Panc1 (cell line): ENCODE results near the gene DDX46. TPM values are rescaled to one million over a fixed set of nuclear protein-coding genes. Genes with fewer than 3 reads are reported as not detected.
"Not testable (repeated sequence)": the region's sequence is repeated elsewhere in the genome, so short reads cannot be mapped to it uniquely, and the experiment has no call there.

Experiments
- ATAC-seq: fragments of 200-7000 bp; cut with Tn5 transposase; 2 replicates; pipeline ENCODE4 v1.9.1; 2020; ENCODE audit warnings: mild to moderate bottlenecking, moderate library complexity
- BruUV-seq: library from RNA; stranded (reverse); fragments of 400-500 nt; replicated peaks from 2 replicates; lab custom pipeline; 2021; lab: Mats Ljungman, UMichigan
- CTCF ChIA-PET: fragments of 300-600 bp; sonication (Branson Sonifier 250); formaldehyde crosslinking; loops from one replicate; lab custom pipeline; 2022; ENCODE audit warnings: antibody characterized with exemption; lab: Charles Lee
- POLR2A ChIA-PET: fragments of 300-600 bp; sonication (Branson Sonifier 250); formaldehyde crosslinking; loops from one replicate; lab custom pipeline; 2022; ENCODE audit warnings: antibody characterized with exemption; lab: Charles Lee
- DNase-seq: peaks from one replicate; pipeline ENCODE4 v3.0.0-alpha.2; 2010; ENCODE audit warnings: low read depth, low spot score
- H3K27ac ChIP-seq: 2 replicates; pipeline ENCODE4 v1.5.1; 2011; ENCODE audit warnings: mild to moderate bottlenecking, low read length, inconsistent platforms
- H3K27me3 ChIP-seq: fragments of 200-500 bp; sonication (Bioruptor generic); 2 replicates; pipeline ENCODE4 v1.6.0; 2014; ENCODE audit warnings: low read length, inconsistent platforms; ENCODE audit not compliant: control insufficient read depth, insufficient read depth
- H3K36me3 ChIP-seq: fragments of 200-500 bp; sonication (Bioruptor generic); 2 replicates; pipeline ENCODE4 v1.5.1; 2014; ENCODE audit warnings: inconsistent platforms, mild to moderate bottlenecking, low read length, moderate library complexity; ENCODE audit not compliant: control insufficient read depth, insufficient read depth
- H3K4me1 ChIP-seq: 2 replicates; pipeline ENCODE4 v1.5.1; 2011; ENCODE audit warnings: inconsistent platforms, mild to moderate bottlenecking, low read length, moderate library complexity; ENCODE audit not compliant: control insufficient read depth, insufficient read depth
- H3K4me3 ChIP-seq, 2 experiments: 2 replicates each; pipeline ENCODE4 v1.5.1; 2011 to 2012; ENCODE audit warnings: low read depth in 2 of 2, low read length in 2 of 2, mild to moderate bottlenecking in 2 of 2, inconsistent platforms in 1 of 2, moderate library complexity in 1 of 2
- H3K9me3 ChIP-seq: fragments of 200-500 bp; sonication (Bioruptor generic); 2 replicates; pipeline ENCODE4 v1.5.1; 2014; ENCODE audit warnings: low read depth, mild to moderate bottlenecking, inconsistent platforms, low read length, moderate library complexity; ENCODE audit not compliant: control insufficient read depth, insufficient read depth
- CTCF ChIP-seq: fragments of 450-650 bp; IDR thresholded peaks from 2 replicates; pipeline ENCODE4 v1.5.1; 2017; ENCODE audit warnings: mild to moderate bottlenecking
- POLR2AphosphoS5 ChIP-seq: IDR thresholded peaks from 2 replicates; pipeline ENCODE4 v1.6.1; 2012; ENCODE audit warnings: mild to moderate bottlenecking, low read depth, low read length, moderate library complexity
- SIN3A ChIP-seq: IDR thresholded peaks from 2 replicates; pipeline ENCODE4 v1.6.1; 2012; ENCODE audit warnings: low read depth, mild to moderate bottlenecking, low read length, moderate library complexity, borderline replicate concordance; ENCODE audit not compliant: insufficient read depth
- TCF7L2 ChIP-seq: IDR thresholded peaks from 2 replicates; pipeline ENCODE4 v1.6.1; 2011; ENCODE audit warnings: mild to moderate bottlenecking, low read depth, low read length, inconsistent platforms
- in situ Hi-C: cut with HindIII; loops from 2 replicates; pipeline ENCODE4 v1.10.0; 2016; ENCODE audit warnings: low sequenced_read_pairs, low pct_unique_long_range_greater_than_20kb
- intact Hi-C: fragments of 100-400 bp; cut with micrococcal nuclease; formaldehyde crosslinking; loops from one replicate; pipeline ENCODE4 v1.10.0; 2022; ENCODE audit not compliant: unreplicated experiment
- total RNA-seq: library from RNA; stranded (reverse); gene quantifications from one replicate; pipeline ENCODE4 v1.2.1, GENCODE V29; 2021; ENCODE audit not compliant: unreplicated experiment
- TF ChIP-seq, protein P1 (sequence below), 2 experiments: IDR thresholded peaks; 2 replicates each; pipeline ENCODE4 v1.6.1; 2011 to 2012; ENCODE audit warnings: low read depth in 2 of 2, control low read depth in 1 of 2, low read length in 1 of 2, mild to moderate bottlenecking in 1 of 2, moderate library complexity in 1 of 2; ENCODE audit not compliant: insufficient read depth in 1 of 2

DDX46 gene
- total RNA-seq, 1 experiment from 2014 or later: 90.8 TPM

DNA sequence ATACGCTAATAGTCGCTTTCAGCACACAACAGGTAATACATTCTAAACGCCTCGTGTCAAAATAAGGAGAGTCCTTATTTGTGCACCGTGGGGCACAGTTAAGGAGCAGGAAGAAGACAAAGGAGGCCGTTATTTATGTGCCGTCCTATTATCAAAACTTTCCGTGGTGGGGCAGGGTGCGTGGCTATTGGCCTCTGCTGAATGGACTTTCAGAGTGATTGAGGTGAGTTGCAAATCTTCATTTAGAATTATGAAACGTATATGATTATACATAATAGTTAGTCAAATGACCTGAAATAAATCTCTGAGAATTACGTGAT lies 88.0 kb downstream of the DDX46 start:
- ChIA-PET CTCF (no interaction called here), POLR2A (interaction anchor here (0.5 kb wide), 1 partner anchor 13 kb away, joined by 3 read pairs; no protein-coding TSS in a partner anchor)
- Histone ChIP-seq H3K27ac (peak overlapping the region; percentile 94), H3K4me3 (peak overlapping the region; percentile 73 to 88), H3K4me1 (peaks cover 13% of the 10 kb centered on the region), H3K27me3 (no peaks in the 10 kb centered on the region), H3K36me3 (peaks cover 6% of the 10 kb centered on the region), H3K9me3 (no peaks in the 10 kb centered on the region)
- in situ Hi-C loops: no loop called here
- DNase-seq: no peak
- no peak for ATAC-seq
- intact Hi-C loops: no loop called here
- BruUV-seq: no TSS peak
- TF ChIP-seq CTCF (no peak), SIN3A (no peak), TCF7L2 (no peak), POLR2AphosphoS5 (no peak)
- TF ChIP-seq, protein P1, sequence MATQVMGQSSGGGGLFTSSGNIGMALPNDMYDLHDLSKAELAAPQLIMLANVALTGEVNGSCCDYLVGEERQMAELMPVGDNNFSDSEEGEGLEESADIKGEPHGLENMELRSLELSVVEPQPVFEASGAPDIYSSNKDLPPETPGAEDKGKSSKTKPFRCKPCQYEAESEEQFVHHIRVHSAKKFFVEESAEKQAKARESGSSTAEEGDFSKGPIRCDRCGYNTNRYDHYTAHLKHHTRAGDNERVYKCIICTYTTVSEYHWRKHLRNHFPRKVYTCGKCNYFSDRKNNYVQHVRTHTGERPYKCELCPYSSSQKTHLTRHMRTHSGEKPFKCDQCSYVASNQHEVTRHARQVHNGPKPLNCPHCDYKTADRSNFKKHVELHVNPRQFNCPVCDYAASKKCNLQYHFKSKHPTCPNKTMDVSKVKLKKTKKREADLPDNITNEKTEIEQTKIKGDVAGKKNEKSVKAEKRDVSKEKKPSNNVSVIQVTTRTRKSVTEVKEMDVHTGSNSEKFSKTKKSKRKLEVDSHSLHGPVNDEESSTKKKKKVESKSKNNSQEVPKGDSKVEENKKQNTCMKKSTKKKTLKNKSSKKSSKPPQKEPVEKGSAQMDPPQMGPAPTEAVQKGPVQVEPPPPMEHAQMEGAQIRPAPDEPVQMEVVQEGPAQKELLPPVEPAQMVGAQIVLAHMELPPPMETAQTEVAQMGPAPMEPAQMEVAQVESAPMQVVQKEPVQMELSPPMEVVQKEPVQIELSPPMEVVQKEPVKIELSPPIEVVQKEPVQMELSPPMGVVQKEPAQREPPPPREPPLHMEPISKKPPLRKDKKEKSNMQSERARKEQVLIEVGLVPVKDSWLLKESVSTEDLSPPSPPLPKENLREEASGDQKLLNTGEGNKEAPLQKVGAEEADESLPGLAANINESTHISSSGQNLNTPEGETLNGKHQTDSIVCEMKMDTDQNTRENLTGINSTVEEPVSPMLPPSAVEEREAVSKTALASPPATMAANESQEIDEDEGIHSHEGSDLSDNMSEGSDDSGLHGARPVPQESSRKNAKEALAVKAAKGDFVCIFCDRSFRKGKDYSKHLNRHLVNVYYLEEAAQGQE (IDR thresholded peaks at IDR 0.05; ENCODE audit: insufficient read depth in 1 of 2, low read depth in 2 of 2, low read length in 1 of 2): no peak

- H3K27me3 ChIP-seq, H3K4me3 ChIP-seq, H3K36me3 ChIP-seq, in situ Hi-C loops, ATAC-seq, H3K27ac ChIP-seq, DNase-seq, BruUV-seq, H3K9me3 ChIP-seq, intact Hi-C loops: not testable (repeated sequence)
- POLR2A ChIA-PET: interaction anchor here (0.7 kb wide), 1 partner anchor 34 kb away, joined by 8 read pairs; no protein-coding TSS in a partner anchor
- CTCF ChIA-PET: interaction anchor here (0.5 to 0.7 kb wide), 2 partner anchors 24 to 424 kb away, joined by 3 to 4 read pairs; no protein-coding TSS in a partner anchor
- H3K4me1 ChIP-seq: peaks cover 13% of the 10 kb centered on the region
These were observed 90.9 kb downstream of the DDX46 start for GRCh38 chr5:134849434-134849933.

DNA sequence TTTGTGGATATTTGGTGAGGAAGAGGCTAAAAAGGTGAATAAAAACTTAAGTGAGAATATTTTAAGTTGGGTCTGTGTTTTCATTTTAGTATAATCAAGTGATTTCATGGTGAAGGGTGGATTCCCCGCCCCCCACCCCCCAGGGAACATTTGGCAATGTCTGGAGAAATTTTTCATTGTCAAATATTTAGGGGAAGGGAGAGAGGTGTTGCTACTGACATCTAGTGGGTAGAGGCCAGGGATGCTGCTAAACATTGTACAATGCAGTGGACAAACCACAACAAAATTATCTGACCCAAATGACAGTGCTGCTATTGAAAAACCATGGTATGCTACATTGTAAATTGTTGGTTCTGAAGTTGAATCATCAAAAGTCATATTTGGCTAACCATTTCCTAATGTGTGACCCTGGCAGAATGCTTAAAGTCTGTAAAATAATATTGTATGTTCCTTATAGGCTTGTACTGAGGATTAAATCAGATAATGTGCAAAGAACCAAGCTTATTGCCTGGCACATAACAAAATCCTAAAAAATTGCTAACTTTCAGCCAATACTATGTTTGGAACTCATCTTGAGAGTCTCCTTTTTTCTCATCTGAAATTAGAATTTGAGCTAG lies 92.8 kb downstream of the DDX46 start:
- Histone ChIP-seq H3K4me3 (no peak overlapping the region), H3K9me3 (no peaks in the 10 kb centered on the region), H3K27ac (no peak overlapping the region), H3K4me1 (peaks cover 6% of the 10 kb centered on the region; the same call in 1 of the 2 replicates), H3K27me3 (no peaks in the 10 kb centered on the region), H3K36me3 (peaks cover 21% of the 10 kb centered on the region)
- ATAC-seq (peak; percentile 70), DNase-seq (no peak)
- intact Hi-C loops (no loop called here), in situ Hi-C loops (no loop called here)
- ChIA-PET CTCF (interaction anchor here (0.7 kb wide), 1 partner anchor 16 kb away, joined by 4 read pairs; no protein-coding TSS in a partner anchor), POLR2A (no interaction called here)
- TF ChIP-seq, protein P1 (IDR thresholded peaks at IDR 0.05; ENCODE audit: insufficient read depth in 1 of 2, low read depth in 2 of 2, low read length in 1 of 2): no peak
- peak; percentile 50 for TF ChIP-seq CTCF
- no TSS peak for BruUV-seq
